HG03097 (cell line): ENCODE measurements around the gene TAS2R60.
"Not testable (repeated sequence)": the region's sequence is repeated elsewhere in the genome, so short reads cannot be mapped to it uniquely, and the experiment has no call there.

Experiments used
- ATAC-seq: cut with Tn5 transposase; IDR thresholded peaks from one replicate; pipeline ENCODE4 v1.9.1; 2021; ENCODE audit not compliant: unreplicated experiment, low FRiP score

TAS2R60 gene, protein sequence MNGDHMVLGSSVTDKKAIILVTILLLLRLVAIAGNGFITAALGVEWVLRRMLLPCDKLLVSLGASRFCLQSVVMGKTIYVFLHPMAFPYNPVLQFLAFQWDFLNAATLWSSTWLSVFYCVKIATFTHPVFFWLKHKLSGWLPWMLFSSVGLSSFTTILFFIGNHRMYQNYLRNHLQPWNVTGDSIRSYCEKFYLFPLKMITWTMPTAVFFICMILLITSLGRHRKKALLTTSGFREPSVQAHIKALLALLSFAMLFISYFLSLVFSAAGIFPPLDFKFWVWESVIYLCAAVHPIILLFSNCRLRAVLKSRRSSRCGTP

DNA sequence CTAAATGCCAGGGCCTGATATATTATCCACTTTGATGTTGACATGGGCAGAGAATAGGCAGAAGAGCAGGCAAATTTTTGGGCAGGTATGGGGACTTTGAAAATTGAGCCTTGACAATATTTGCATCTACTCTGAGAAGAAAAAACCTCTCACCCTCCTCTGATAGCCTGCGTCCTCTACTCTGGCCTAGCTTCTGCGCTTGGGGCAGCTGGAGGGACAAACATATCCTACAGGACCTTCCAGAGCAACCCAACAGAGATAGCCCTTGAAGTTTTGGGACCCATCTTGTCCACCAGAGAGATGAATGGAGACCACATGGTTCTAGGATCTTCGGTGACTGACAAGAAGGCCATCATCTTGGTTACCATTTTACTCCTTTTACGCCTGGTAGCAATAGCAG is at the start of gene TAS2R60:
Gene TAS2R60 (plus strand): TSS at position 301 of the 400 bp plus-strand sequence. CDS start 0 bp downstream, at position 301.
- ATAC-seq, result no peak

DNA sequence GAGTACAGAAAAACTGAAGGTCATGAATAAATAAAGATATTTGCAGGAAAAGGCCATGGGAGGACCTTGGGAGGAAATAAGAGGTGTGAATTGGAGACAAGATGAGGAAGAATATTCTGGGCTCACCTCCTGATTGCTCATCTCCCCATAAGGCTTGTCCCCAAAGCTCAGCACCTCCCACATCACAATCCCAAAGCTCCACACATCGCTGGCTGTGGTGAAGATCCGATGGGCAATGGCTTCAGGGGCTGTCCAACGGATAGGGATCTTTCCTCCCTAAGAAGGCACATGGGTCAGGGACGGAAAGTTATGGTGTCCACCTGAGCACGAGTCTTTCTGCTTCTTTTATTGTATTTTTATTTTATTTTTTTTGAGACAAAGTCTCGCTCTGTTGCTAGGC is 49.2 kb upstream of the TAS2R60 start:
- ATAC-seq, result no peak

DNA sequence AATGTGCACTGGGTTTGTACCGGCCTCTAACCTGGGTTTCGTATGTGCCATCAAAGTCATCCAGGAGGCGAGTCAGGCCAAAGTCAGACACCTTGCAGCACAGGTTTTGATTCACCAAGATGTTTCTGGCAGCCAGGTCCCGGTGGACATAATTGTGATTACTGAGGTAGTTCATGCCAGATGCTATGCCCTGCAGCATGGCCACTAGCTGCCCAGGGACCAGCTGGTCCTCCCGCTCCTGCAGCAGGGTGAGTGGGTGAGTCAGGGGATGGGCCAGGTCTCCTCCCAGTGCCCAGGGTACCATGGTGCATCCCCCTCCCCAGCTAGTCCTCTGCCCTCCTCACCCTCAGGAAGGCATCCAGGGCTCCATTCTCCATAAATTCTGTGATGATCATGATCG is 48.5 kb upstream of the TAS2R60 start:
- ATAC-seq, result no peak

DNA sequence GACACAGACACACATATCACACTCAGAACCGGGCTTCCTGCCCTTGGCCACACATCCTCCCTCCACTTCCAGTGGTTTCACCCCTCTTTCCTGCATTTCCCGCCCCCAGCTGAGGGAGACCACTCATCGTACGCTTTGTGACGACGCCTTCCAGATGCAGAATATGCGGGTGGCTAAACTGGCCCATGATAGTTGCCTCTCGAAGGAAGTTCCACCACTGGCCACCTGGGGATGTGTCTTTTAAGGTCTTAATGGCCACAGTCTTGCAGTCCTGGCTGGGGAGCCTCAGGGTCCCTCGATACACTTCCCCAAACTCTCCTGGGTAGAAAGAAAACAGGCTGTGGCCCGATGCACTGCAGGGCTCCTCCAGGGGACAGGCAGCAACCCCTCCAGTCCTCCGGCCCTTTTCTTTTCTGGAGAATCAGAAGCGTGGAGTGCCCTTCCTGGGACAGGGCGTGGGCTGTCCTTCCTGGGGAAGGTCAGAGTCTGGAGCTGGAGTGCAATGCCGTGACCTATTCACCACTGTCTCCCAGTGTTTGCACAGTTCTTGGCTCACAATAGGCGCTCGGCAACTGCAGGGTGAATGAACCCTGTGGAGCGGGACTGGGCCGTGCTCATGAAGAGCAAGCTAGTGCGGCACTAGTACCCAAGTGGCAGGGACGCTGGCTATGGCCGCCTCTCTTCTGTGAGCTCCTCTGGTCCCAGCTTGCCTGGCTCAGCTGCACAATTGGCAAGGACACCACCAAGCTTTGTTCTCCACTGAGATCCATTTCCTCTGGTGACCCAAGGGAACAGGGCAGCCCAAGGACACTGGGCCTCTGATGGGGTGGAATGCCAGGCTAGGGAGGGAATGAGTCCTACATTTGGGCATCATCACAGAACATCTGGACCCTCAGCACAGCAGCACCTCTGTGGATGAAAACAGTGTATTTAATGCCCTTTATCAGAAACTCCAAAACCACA is 47.8 kb upstream of the TAS2R60 start:
- ATAC-seq, result no peak

DNA sequence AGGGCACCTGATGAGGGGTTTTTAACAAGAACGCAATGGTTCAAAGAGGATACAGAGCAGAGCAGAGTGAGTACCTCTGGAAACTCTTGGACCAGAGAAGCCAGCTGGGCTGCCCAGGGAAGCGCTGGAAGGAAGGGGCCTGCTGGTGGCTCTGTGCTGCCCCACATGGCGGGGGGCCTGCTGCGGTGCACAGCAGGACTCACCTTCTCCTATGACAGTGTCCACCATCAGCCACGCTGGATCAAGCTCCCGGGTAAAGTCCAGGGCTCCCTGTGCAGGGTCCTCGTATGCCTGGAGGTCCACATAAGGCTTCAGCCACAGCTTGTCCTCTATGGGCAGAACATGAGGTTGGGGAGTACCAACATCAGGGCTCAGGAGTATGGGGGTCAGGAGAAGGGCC is 47.1 kb upstream of the TAS2R60 start:
- ATAC-seq, result no peak

DNA sequence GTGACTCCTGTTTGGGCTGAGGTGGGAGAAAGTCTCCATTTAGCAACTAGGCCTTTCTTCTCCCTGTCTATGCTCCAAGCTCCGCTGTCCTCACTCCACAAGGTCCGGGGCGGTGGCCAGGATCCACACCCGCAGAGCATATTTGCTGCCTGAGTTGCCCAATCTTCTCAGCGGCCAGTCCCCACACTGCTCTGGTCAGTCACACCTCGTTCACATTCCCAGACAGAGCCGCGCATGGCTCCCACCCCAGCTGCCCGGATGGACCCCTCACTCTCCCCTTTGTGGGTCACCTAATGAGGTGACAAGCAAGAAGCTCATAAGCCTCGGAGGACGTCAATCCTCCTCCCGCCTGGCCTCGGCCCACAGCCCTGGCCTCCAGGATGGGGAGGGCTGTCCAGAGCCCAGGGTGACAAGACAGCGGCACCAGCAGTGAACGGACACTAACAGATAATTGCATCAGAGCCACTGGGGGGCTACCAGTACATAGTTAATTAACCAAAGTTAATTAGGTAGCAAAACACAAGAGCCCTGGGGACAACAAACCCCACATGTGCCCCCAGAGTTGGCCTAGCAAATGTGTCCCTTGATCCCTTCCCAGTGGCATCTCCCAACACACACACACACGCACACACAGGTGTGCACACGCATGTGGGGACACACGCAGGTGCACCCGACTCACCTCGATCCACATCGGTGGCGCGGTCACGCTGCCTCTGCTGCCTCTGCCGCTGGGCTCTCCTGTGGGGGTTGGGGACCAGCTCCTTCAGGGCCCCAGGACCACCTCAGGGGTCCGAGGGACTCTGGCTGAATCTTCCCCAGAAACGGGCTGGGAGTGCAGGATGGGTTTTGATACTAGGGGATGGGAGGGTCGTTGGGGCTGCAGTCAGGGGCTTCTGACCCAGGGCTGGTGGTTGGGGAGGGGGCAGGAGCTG is 46.4 kb upstream of the TAS2R60 start:
- no peak for ATAC-seq

DNA sequence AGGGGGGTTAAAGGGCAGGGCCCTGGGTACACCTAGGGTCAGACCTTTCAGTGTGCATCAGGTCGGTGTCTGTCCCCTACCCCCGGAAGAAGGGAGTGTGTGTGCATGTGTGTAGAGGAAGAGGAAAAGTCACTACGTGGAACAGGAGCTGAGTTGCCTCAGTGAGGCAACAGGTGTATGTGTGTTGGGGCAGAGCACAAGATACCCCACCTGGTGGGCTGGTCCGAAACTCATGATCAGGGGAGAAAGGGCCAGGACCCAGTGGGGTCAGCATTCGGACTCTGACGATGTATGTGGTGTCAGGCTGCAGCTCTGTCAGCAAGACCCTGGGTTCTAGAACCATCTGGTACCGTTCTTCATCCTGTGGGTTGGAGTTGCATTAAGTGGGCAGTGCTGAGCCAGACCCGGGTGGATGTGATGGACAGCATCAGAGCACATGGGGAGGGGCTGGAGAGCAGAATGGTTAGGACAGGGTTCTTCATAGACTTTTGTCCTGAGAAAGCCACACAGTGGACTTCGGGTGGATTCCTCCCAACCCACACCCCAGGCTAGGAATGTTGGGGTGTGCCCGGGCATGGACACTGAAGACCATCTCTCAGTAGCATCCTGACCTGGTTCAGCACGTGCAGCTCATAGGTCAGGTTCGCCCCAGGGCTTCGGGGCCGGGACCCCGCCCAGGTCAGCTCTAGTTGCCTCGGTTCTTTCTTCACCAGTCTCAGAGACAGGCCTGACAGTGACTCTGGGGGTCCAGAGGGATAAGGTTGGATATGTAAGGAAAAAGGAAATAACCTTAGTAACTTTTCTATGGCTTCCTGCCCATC is 45.3 kb upstream of the TAS2R60 start:
- no peak for ATAC-seq

DNA sequence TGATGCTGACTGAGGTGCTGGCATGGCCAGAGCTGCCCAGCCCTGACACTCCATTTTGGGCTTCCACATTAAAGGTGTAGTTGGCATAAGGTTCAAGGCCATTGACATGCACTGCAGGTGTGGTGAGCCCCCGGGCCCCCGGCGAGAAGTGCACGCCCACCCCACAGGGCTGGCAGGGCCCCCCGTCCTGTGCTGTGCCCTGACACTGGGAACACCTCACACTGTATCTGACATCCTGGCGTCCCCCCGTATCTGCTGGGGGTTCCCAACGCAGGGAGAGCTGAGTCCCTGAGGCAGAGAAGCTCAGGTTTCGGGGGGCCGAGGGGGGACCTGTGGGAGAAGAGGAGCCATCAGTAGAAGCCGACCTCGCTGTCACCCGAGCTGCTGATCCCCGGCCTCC is 44.6 kb upstream of the TAS2R60 start:
- no peak for ATAC-seq

DNA sequence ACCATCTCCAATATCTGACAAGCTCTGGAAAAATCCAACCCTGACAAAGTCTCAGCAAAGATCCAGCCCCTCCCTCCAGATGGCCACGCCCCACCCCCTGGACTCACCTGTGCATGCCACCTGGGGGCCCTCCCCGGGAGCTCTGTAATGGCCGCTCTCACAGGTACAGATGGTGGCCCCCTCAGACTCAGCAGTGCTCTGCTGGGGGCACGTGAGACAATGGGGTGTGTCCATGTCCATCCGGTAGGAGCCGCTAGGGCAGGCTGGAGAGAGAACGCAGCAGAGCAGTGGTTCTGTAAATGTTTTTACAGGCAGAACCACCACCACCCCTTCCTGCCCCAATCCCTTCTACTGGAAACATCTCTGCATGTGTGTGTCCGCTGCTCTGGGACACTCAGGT is 44.1 kb upstream of the TAS2R60 start:
- no peak for ATAC-seq

DNA sequence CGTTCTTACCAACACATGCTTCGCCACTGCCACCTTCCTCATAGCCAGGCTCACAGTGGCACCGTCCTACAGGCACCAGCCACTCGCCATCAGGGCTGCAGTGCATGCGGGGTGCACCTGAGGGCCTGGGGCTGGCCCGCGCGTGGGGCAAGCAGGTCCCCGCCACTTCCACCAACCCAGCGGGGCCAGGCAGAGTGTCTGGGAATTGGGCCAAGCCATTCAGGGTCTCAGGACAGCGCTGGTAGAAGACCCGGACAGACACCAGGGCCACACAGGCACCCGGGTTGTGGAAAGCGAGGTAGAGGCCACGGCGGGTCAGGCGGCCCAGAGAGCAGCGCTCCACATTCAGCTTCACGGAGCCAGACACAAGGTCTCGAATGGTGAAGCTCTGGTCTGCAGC is 43.6 kb upstream of the TAS2R60 start:
- no peak for ATAC-seq

DNA sequence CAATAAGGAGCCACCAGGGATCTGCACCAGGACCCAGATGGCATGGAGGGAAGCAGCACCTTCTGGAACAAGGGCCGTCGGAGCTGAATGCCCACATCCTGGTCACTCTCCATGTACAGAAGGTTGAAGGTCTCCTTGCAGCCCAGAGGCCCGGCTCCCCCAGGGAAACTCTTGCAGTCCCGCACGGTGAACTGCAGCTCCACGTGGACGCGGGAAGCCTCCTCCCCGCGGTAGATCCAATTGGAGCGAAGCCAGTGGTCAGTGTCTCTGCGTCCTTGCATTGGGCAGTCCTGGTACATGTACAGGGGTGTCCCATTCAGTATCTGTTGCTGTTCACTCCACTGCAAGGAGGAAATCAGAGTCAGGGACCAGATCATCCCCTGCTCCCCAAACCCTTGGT is 42.0 kb upstream of the TAS2R60 start:
- no peak for ATAC-seq

DNA sequence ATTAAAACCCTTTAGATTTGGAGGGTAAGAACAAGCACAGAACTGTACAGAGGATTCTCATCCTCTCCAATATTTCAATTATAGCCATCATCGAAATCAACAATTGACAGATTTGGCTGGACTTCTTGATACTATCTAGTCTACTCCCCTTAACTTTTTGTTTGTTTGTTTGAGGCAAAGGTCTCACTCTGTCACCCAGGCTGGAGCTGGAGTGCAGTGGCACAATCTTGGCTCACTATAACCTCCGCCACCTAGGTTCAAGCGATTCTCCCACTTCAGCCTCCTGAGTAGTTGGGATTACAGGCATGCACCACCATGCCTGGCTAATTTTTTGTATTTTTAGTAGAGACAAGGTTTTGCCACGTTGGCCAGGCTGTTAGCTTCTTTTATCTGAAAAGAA is 41.0 kb upstream of the TAS2R60 start:
- not testable (repeated sequence) for ATAC-seq

DNA sequence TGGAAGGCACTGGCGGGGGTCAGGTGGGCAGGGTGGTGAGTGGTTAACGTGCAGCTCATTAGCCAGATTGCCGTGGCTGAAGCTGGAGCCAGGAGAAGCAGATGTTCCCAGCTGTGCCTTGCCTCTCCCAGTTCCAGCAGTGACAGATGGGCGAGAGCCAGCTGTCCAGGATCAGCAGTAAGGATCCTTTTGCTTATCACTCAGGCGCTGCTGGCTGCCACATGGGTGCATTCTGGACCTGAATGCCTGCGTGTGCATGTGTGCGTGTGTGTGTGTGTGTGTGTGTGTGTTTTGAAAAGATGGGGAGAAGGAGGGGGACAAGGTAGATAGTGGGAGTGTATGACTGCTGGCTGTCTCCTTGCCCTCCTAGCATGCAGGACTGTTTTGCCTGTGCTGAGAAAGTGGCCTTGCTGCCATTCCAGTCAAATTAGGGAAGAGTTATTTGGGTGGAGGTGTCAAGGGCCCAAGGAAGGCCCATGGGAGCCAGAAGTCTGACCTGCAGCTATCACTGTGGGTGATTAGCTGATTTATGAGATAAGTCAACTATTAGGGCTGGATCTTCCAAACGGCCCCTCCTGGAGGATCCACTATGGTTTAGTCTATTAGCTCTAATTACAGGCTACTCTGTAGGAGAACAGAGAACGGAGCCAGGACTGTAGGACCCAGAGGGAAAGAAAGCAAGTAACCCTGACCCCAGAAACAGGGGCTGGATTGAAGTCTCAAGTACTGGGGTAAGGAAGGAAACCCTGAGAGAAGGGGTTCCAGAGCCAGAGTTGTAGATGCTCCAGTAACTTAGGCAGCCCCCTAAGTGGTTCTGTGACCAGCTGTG is 37.9 kb upstream of the TAS2R60 start:
- no peak for ATAC-seq

DNA sequence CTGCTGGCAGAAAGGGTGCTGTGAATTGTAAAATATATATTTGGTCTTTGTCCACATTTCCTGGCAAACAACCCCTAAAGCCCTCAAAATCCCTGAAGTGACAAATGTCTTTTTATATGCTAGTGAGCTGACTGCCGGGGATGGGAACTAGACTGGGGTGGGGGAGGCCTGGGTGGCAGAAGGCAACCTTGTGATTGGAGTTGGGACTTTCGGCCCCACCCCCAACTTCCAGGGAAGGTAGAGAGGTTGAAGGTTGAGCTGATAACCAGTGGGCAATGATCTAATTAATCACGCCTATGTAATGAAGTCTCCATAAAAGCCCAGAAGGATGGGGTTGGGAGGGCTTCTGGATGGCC is 37.3 kb upstream of the TAS2R60 start:
- no peak for ATAC-seq

DNA sequence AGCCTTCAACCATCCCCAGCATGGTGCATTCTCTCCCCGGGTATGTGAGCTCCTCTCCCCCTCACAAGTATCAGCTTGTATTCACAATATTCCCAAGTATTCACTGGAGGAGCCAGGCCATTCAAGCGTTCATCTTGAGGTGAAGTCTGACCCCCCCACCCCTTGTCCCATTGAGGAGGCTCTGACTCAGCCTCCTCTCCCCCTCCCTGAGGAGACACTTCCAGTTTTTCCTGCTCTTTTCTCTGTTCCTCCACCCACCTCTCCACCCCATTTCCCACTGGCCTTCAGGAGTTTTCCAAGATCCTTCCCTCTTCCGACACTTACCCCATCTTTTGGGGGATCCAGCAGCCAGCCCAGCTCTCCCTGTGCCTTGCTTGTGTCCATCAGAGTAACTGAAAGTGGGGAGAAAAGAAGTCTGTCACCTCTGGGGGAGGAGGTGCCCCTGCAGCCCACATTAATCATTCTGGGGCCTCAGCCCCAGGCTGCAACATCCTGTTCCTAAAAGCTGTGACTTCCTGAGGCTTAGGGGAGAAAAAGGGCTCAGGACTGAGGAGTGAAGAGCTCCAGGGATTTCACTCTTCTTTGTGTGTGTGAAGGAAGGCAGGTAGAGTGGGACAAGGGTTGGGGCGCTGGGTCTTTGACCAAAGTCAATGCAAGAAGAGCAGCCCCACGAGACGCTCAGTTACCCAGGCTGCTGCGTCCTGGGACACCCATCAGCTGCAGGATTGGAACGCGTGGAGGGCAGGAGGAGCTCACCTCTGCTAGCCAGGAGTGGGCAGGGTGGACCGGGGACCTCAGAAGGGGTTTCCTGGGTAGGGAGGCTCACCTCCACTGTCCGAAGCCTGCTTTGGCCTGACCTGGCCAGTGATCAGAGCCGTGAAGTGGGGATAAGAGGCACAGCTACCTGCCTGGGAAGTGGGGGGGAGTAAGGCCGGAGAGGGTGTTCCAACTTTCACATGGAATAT is 35.7 kb upstream of the TAS2R60 start:
- no peak for ATAC-seq

DNA sequence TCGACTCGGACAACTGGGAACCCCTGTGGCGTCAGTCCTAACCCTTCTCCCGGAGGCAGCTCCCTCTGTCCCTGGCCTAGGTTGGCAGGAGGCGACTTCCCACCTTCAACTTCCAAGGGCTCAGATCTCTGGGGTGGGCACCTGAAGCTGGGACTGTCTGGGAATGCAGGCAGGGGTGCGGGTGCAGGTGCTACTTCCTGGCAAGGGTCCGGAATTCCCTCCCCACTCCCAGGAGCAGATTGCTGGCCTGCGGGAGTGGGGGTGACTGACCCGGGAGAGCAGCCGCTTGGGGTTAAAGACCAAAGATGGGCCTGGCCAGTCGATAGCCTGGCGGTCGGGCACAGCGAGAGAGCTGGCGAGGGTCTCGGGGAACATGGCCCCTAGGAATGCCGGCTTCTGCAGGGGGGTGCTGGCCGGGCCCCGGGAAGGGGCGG is 35.0 kb upstream of the TAS2R60 start:
- ATAC-seq, result no peak

DNA sequence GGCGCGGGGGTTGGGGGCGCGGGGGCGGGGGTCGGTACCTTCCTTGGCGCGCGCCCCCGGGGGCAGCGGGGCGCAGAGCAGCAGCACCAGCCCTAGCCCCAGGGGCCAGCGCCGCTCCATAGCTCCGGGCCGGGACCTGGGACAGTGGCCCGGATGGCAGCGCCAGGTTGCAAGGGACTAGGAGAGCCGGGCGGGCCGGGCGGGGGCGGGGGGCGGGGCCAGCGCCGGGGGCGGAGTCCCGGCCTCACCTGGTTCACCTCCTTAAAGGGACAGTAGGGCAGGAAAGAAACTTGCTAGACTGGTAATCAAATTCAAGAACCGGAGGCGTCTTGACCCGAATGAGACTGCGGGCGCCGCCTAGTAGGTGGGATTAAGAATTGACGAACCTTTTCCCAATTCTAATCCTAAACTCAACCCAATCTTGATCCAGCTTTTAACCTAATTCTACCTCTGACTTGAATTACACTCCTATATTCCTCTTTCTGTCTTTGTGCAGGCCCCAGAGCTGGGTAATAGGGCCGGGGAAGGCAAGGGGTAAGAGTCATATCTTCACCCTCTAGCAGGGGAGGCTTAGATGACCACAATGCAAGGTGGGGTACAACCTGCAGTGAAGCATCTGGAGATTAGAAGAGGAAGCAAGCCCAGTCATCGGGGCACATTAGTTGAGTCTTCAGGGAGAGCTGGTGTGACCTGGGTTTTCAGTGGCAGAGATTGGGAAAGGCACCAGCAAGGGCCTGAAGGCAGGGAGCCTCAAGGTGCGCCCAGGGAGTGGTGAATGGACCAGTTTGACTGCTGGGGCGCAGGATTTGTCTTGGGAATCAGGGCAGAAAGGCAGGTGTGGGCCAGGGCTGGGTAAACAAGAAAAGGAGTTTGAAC is 34.3 kb upstream of the TAS2R60 start, which contains the start of gene EPHA1:
Gene EPHA1 (minus strand): TSS at position 171 of the 876 bp plus-strand sequence. CDS start 51 bp downstream, at position 120.
- ATAC-seq, result no peak
